ENCODE measurements around the gene KCNH1.

GRCh38 chr1:210686841-210687240 is 447.1 kb downstream of the KCNH1 start:
- no peak for TF ChIP-seq CTCF (conservative IDR thresholded peaks at IDR 0.05; ENCODE audit: low read depth in 2 of 2)
- TF ChIP-seq POLR2AphosphoS5 (IDR thresholded peaks at IDR 0.05; ENCODE audit: low read depth) = no peak
- TF ChIP-seq EZH2 (IDR thresholded peaks at IDR 0.05; ENCODE audit: low read depth, unreplicated experiment) = no peak
- no peak for TF ChIP-seq EZH2phosphoT487 (IDR thresholded peaks at IDR 0.05; ENCODE audit: unreplicated experiment)
- TF ChIP-seq ETS1 (IDR thresholded peaks at IDR 0.05) = no peak
- TF ChIP-seq CREB1 (CRISPR knock-in tag; IDR thresholded peaks at IDR 0.05; ENCODE audit: low read depth) = no peak
- no peak for TF ChIP-seq JUNB (IDR thresholded peaks at IDR 0.05; ENCODE audit: unreplicated experiment)
- no peak for TF ChIP-seq NANOG (IDR thresholded peaks at IDR 0.05; ENCODE audit: borderline replicate concordance)
- no peak for TF ChIP-seq REST (IDR thresholded peaks at IDR 0.05; ENCODE audit: unreplicated experiment)
- TF ChIP-seq ZNF331 (CRISPR knock-in tag; IDR thresholded peaks at IDR 0.05; ENCODE audit: low read depth) = no peak
- TF ChIP-seq STAT1 (IDR thresholded peaks at IDR 0.05; ENCODE audit: unreplicated experiment) = no peak

Data from GM23338 (cell line).